NCI-H2107 treated with DMSO at 0.1 percent for 48 hours (cell line): ENCODE measurements around the gene RIPOR2.
A peak's percentile ranks its signal among the peaks of the same experiment; 100 is the strongest.

Experiments
- DNase-seq: peaks from one replicate; lab custom pipeline; 2025; ENCODE audit not compliant: unreplicated experiment; lab: John Stamatoyannopoulos, UW

Gene RIPOR2

GRCh38 chr6:24935366-24936152 lies at the start of gene RIPOR2:
Gene RIPOR2 (minus strand): TSS chr6:24935960. CDS start chr6:24935898, 62 bp downstream.
- no peak for DNase-seq

GRCh38 chr6:24985323-24985722 lies 49.6 kb upstream of the RIPOR2 start:
- DNase-seq: peak; percentile 49

DNA sequence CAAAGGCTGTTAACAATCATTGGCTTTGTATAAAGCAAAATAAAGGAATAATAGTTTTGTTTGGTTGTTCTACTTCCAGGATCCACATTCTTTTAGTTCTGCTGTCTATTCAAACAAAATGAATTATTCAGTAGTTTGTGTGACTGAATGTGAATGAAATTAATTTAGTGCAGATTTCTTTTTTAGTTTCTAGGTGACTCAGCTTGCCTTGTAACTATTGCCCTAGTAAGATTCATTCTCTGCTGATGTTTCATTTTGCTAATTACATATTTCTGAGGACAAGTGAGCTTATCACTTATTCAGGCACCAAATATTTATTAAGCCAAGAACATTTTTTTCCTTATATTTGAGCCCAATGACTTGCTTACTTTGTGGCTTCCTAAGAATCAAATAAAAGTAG lies 46.5 kb upstream of the RIPOR2 start:
- no peak for DNase-seq

- DNase-seq: no peak
Observed at GRCh38 chr6:24981386-24981760, 45.6 kb upstream of the RIPOR2 start.

DNA sequence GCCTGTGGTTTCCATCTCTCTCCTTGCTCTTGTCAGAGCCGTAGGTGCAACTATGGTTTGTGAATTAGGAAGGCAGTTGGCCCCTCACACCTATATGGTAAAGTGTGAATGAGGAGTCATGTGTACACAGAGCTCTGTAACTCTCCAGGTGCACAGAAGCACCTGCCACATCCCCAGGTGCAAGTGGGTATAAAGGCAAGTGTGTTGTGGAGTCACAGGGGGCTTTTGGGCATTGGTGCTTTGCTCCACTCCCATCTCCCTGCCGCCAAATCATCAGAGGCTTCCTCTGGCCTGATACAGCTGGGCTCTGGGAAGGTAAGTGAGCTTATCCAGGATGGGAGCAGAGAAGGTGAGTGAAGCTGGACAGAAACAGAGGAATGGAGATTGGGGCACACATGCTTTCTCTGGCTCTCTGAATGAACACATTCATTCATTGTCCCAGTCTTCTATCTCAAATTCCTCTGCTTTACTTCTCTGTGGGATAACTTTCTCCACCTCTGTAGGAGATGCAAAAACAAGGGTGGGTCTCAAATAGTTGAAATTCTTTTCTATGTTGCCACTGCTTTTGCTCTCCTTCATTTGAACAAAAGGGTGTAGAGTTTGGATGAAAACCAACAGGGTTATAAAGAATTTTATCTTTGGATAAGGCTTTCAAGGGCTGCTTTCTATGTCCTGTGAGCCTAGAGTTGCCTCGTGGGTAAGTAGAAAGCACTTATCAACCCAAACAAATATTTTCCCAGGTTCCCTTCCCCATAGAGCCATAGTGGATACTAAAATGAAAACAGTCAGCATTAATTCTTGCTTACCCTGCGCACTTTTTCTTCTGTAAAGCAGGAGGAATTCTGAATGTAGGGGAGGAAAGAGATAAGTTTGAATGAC lies 45.0 kb upstream of the RIPOR2 start:
- DNase-seq: peak; percentile 63

GRCh38 chr6:24979176-24979575 lies 43.4 kb upstream of the RIPOR2 start:
- DNase-seq: no peak

GRCh38 chr6:24974182-24975171 lies 38.7 kb upstream of the RIPOR2 start:
- no peak for DNase-seq

DNA sequence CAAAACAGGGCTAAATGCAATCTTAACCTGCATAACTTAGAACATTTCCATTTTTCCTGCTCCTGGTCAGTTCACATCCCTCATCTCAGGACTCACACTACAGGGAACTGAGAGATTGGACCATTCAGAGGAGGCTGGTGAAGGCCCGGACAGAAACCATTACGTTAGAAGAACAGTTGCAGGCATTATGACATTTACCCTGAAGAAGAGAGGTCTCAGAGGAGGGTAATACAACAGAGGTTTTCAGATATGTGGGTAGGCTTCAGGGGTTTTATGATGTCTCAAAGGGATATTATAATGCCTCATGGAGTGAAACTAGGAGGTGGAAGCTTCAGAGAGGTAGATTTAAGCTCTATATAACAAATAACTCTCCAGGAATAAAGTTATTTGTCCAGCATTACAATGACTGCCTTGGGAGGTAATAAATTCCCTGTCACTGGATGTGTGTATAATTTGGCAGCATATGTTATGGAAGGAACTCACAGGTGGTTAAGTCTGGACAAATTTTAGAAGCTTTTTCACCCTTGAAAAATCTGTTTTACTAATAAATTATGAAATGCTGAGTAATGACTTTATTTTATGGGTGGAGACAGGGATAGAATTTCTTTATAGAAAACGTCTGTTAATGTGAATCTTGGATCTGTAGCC lies 36.7 kb upstream of the RIPOR2 start:
- no peak for DNase-seq

DNA sequence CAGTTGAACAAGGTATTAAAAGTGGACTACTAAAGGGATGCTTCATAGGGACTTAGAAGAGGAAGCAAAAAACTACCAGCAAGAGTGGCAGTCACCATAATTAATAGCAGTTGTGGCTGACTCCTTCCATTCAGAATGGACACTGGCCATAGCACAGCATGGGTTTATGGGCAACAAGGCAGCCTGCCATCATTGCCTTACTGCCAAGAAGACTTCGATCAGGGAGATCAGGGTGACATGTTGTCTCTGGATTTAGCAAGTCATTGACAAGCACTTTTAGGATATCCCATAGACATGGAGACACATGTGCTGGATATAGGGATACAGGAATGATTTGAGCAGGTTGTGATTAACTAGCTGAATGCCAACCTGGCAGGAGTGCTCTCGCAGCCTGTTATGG lies 35.3 kb upstream of the RIPOR2 start:
- DNase-seq: no peak

DNA sequence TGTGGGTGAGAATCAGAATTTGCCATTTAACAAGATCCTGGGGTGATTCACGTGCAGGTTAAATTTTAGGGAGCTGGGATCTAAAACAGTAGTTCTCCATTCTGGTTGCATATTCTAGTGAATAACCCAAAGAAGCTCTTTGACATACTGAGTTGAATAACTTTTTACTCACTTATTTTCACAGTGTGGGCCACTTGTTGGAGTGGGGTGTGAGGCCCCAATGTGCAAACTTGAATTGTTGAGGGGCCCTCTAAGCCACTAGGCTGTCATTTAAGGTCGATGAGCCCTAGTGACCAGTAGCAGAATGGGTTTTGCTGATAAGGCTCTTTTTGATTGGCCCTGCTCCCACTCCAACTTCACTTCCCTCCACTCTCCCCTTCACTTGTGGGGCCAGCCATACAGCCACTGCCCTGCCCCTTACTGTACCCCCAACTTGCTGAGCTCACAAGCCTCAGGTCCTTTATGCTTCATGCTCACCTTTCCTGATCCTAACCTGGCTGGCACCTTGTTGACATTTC lies 33.6 kb upstream of the RIPOR2 start:
- no peak for DNase-seq

DNA sequence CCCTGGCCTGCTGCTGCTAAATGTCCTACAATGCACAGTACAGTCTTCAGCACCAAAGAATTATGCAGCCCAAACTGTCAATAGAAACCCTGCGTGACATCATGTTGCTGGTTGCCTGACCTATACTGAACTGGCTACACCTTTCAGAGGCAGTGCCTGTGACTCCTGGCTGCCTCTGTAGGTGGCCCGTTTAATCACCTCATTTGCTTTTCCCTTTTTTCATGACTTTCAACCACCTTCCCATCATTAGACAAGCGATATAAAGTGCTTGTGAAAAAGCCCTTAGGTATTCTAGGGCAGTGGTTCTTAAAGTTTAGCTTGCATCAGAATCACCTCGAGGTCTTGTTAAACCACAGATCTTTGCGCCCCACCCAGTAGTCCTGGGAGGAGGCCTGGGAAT lies 33.0 kb upstream of the RIPOR2 start:
- DNase-seq: no peak

DNA sequence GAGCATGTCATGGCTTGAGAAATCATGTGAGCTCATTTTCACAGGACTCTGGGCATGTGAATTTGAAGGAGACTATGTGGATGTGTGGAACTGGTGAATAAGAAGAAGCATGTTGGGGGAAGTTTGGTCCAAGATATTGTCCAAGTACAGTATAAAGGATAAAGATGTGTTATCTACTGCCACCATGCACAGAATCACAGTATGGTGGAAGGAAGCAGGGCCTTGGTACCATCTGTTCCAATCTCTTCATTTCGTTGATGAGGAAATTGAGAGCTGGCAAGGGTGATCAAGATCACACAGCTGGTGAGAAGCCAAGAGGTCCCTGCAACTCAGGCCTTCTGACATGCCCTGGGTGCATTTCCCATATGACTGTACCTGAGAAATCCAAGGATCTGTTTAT lies 31.5 kb upstream of the RIPOR2 start:
- DNase-seq: no peak

- DNase-seq: no peak
Observed at GRCh38 chr6:24966381-24966780, 30.6 kb upstream of the RIPOR2 start.

DNA sequence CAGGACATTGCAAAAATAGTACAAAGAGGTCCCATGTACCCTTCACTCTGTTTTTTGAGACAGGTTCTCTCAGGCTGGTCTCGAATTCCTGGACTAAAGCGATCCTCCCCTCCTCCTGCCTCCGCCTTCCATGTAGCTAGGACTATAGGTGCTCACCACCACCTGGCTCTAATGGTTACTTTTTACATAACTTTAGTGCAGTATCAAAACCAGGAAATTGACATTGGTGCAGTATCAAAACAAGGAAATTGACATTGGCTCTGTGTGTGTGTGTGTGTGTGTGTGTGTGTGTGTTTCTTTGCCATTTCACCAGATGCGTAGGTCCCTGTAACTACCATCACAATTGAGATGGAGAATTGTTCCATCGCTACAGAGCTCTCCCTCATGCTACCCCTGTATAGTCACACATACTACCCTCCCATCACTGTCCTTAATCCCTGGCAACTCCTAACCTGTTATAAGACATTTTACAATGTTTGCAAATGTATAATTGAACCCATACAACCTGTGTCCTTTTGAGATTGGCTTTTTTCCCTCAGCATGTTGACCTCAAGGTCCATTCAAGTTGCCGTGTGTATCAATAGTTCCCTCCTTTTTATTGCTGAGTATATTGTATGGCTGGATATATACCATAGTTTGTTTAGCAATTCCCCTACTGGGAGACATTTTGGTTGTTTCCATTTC lies 28.3 kb upstream of the RIPOR2 start:
- DNase-seq: no peak

GRCh38 chr6:24963339-24963738 lies 27.6 kb upstream of the RIPOR2 start:
- DNase-seq: no peak

- no peak for DNase-seq
Observed at GRCh38 chr6:24961852-24962251, 26.1 kb upstream of the RIPOR2 start.

DNA sequence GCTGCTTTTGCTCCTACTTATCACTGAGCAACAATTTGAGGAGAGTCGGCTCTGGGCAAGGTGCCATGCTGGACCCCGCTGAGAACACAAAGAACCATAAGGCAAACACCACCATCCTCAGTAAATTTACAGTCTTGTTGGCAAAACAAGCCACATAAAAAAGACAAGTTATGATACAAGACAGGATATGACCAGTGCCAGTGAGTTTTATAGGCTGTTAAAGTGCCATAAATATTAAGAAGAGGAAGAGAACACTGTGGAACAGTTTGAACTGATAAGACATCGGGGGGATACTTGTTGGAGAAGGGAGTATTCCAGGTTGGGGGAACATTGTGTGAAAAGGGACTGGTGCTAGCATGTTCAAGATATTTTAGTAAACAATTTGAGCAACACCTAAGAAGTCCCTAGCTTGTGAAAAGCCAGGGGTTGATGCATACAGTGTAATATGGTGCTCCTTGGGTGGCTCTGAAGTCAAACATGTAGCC lies 25.3 kb upstream of the RIPOR2 start:
- DNase-seq: no peak

DNA sequence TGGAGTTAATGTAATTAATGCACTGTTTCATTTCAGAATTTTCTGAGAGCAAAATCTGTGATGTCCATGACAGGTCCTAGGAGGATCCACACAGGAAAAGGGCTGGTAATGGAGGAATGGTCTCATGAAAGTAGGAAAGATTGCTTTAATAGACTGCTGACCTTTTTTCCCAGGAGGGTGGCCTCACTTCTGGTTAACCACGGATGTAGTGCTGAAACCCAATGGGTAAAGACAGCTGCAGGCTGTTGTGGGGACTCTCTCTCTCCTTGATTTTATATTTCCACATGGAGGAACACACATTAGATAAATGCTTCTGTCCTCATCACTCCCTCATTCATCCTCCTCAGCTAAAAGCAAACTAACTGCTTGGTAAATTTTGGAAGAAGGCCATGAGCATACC lies 23.6 kb upstream of the RIPOR2 start:
- DNase-seq: no peak

- no peak for DNase-seq
Observed at GRCh38 chr6:24957199-24957598, 21.4 kb upstream of the RIPOR2 start.

- no peak for DNase-seq
Observed at GRCh38 chr6:24953726-24954125, 18.0 kb upstream of the RIPOR2 start.
